Fibroblast of villous mesenchyme (primary cell): ENCODE data around the gene SPATA21. TPM values are rescaled to one million over a fixed set of nuclear protein-coding genes. Genes with fewer than 3 reads are reported as not detected.
"Not testable (repeated sequence)": the region's sequence is repeated elsewhere in the genome, so short reads cannot be mapped to it uniquely, and the experiment has no call there.

Experiments
- DNase-seq: peaks from one replicate; pipeline ENCODE4 v3.0.0-alpha.2; 2010; ENCODE audit warnings: low read depth
- H3K4me3 ChIP-seq: 2 replicates; pipeline ENCODE4 v1.5.1; 2011; ENCODE audit warnings: low read depth, mild to moderate bottlenecking, low read length
- total RNA-seq: library from RNA; depleted of rRNA; stranded (reverse); fragments of >200 nt; gene quantifications from 2 replicates; pipeline ENCODE4 v1.2.3, GENCODE V29; 2012
- TF ChIP-seq, protein P1 (sequence below): IDR thresholded peaks from 2 replicates; pipeline ENCODE4 v1.5.1; 2012; ENCODE audit warnings: low read depth, mild to moderate bottlenecking, low read length; ENCODE audit not compliant: insufficient read depth

Gene SPATA21
- total RNA-seq, 1 donor: under 0.01 TPM

GRCh38 chr1:16459352-16459925 lies 22.2 kb upstream of the SPATA21 start:
- DNase-seq: no peak
- no peak overlapping the region for H3K4me3 ChIP-seq
- TF ChIP-seq, protein P1, sequence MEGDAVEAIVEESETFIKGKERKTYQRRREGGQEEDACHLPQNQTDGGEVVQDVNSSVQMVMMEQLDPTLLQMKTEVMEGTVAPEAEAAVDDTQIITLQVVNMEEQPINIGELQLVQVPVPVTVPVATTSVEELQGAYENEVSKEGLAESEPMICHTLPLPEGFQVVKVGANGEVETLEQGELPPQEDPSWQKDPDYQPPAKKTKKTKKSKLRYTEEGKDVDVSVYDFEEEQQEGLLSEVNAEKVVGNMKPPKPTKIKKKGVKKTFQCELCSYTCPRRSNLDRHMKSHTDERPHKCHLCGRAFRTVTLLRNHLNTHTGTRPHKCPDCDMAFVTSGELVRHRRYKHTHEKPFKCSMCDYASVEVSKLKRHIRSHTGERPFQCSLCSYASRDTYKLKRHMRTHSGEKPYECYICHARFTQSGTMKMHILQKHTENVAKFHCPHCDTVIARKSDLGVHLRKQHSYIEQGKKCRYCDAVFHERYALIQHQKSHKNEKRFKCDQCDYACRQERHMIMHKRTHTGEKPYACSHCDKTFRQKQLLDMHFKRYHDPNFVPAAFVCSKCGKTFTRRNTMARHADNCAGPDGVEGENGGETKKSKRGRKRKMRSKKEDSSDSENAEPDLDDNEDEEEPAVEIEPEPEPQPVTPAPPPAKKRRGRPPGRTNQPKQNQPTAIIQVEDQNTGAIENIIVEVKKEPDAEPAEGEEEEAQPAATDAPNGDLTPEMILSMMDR: no peak

DNA sequence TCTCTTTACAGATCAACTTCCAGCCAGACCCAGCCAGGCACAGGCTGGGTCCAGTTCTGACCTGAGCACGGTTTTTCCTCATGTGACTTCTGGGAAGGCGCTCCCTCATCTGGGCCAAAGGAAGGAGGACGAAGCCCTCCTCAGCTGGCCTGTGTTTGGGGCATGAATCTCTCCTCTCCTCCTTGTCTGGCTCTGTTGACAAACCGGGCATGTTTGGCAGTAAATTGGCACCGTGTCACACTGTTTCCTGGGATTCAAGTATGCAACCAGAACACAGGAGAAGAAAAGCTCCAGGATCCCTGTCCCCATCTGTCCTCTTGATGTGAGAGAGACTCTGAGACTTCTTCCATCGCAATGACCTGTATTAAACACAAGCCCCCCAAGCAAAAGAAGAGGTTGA lies 21.6 kb upstream of the SPATA21 start:
- TF ChIP-seq, protein P1: no peak
- no peak overlapping the region for H3K4me3 ChIP-seq
- no peak for DNase-seq

GRCh38 chr1:16456151-16456550 lies 18.9 kb upstream of the SPATA21 start:
- DNase-seq, H3K4me3 ChIP-seq: not testable (repeated sequence)

DNA sequence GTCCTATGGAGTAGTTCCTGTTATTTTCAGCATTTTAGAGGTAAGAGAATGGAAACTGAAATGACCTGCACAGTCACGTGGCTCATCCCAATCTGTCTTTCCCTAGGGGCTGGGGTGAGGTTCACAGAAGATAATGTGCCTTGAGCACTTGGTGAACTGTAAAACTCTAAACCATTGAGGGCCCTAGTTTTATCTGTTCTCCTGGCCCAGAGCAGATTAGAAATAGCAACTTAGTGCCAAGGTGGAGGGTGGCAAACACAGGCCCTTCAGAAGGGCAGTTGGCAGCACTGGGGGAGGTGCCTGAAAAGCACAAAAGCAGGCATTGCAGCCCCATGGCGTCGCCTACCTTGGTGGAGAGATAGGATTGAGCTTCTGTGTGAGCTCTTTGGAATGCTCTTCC lies 17.7 kb upstream of the SPATA21 start:
- not testable (repeated sequence) for H3K4me3 ChIP-seq, DNase-seq

- H3K4me3 ChIP-seq: no peak overlapping the region
- TF ChIP-seq, protein P1: no peak
- DNase-seq: no peak
Measured at GRCh38 chr1:16451841-16452528, 14.8 kb upstream of the SPATA21 start.

DNA sequence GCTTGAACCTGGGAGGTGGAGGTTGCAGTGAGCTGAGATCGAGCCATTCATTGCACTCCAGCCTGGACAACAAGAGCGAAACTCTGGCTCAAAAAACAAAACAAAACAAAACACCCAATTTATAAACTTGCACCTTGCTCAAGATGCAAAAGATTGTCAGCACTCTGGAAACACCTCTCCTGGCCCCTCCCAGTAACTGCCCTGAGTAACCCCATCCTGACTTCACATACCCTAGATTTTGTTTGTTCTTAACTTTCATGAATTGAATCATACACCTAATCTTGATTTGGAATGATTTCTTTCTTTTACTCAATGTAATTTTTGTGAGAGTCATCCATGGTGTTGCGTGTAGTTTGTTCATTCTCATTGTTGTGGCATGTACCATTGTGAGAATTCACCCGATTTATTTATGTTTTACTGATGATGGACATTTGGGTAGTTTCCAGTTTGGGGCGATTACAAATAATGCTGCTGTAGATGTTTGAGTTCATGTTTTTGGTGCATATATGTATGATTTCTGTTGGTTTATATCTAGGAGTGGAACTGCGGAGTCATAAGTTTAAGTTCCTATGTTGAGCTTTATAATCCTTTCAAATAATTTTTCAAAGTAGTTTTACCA lies 13.7 kb upstream of the SPATA21 start:
- no peak overlapping the region for H3K4me3 ChIP-seq
- TF ChIP-seq, protein P1: no peak
- no peak for DNase-seq

DNA sequence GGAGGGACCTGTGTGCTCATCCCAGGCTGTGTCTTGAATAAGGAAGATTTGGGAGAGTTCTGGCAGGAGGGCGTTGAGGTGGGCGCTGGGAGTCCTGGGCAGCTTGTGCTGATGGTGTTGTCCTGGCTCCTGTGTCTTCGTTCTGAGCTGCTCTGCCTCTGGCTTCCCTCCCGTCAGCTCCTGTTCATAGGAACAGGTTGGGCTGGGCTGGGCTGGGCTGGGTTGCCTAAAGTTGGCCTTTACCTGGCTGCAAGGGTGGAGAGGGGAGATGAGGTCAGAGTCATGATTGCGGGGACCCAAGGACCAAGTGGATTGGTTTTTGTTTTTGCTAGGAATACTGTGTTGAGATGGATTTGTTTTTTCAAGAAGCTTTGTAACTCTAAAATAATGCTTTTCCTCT lies 12.4 kb upstream of the SPATA21 start:
- TF ChIP-seq, protein P1: no peak
- no peak for DNase-seq
- H3K4me3 ChIP-seq: no peak overlapping the region

DNA sequence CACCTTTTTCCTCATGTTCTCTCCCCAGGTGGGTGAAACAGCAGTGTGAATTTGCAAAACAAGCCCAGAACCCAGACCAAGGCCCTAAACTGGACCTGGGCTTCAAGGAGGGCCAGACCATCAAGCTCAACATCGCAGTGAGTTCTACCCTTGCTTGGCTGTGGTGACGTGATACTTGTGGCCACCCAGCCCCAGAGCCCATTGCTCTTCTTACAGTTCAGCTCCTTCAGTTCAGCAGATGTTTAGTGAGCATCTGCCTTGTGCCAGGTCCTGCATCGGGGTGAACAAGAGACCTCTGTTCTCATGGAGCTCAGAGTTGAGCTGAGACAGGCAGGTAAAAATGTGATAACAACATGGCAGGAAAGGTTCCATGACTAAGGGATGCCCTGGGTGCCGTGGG lies 11.8 kb upstream of the SPATA21 start:
- no peak overlapping the region for H3K4me3 ChIP-seq
- TF ChIP-seq, protein P1: no peak
- DNase-seq: no peak
